Measurements from ENCODE around the gene RUSF1.
"Not testable (repeated sequence)": the region's sequence is repeated elsewhere in the genome, so short reads cannot be mapped to it uniquely, and the experiment has no call there.

The RUSF1 gene

DNA sequence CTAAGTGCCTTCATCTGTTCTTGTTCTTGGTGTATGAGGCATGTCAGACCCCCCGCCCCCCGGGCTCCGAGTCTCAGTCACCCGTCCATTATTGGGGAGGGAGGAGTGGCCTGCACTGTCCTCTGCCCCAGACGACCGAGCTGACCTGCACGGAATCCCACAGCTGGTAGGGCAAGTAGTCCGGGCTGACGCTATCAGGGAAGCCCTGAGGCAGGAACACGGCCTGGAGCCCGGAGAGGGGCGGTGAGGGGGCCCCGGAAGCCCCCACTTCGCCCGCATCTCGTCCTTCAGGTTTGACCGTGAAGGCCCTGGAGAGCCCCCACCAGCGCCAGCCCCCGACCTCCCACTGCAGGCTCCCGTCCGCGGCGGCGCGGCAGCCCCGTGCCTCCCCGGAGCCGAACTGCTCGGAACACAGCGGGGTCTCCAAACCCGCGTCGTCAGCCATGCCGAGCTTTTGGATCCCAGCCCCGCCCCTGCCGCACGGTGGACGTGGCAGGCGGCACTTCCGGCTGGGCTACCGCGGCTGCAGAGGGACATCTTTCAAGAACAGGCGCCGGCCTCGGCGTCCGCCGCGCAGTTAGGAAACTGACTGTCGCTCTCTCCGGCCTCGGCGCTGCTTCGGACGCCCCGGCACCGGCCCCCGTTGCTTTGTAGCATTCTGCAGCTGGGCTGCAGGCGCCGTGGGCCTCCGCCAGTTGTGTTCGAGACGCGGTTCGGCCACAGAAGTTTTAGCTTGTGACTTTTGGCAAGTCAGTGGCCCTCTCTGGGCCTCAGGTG, at the start of gene RUSF1:
RUSF1 (minus strand) TSS at position 463 of the 777 bp plus-strand sequence; CDS start at position 445, 18 bp downstream.
- DNase-seq: peak; percentile 49 to 90

DNA sequence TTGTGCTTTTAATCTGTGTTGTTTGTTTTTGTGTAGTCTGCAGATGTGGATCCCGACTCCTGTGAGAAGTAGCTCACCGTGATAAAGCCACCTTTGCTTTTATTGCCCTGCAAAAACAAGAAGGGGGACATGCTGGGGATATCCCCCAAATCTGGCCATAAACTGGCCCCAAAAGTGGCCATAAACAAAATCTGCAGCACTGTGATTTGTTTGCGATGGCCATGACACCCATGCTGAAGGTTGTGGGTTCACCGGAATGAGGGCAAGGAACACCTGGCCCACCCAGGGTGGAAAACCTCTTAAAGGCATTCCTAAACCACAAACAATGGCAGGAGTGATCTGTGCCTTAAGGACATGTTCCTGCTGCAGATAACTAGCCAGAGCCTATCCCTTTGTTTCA, 34.6 kb upstream of the RUSF1 start:
- no peak for DNase-seq

DNA sequence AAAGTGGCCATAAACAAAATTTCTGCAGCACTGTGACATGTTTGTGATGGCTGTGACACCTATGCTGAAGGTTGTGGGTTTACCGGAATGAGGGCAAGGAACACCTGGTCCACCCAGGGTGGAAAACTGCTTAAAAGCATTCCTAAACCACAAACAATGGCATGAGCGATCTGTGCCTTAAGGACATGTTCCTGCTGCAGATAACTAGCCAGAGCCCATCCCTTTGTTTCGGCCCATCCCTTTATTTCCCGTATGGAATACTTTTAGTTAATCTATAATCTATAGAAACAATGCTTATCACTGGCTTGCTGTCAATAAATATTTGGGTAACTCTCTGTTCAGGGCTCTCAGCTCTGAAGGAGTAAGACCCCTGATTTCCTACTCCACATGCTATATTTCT, 31.6 kb upstream of the RUSF1 start:
- DNase-seq: not testable (repeated sequence)

DNA sequence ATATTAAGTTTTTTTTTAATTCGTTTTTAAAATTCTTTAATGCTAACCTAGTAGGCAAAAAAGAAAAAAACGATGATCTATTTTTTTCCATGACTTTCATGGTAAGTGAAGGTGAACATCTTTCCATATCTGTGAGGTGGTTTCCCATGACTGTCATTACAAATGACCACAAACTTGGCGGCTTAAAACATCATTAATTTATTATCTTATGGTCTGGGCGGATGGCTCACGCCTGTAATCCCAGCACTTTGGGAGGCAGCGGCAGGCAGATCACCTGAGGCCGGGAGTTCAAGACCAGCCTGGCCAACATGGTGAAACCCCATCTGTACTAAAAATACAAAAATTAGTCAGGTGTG, 30.0 kb upstream of the RUSF1 start:
- DNase-seq: not testable (repeated sequence)

DNA sequence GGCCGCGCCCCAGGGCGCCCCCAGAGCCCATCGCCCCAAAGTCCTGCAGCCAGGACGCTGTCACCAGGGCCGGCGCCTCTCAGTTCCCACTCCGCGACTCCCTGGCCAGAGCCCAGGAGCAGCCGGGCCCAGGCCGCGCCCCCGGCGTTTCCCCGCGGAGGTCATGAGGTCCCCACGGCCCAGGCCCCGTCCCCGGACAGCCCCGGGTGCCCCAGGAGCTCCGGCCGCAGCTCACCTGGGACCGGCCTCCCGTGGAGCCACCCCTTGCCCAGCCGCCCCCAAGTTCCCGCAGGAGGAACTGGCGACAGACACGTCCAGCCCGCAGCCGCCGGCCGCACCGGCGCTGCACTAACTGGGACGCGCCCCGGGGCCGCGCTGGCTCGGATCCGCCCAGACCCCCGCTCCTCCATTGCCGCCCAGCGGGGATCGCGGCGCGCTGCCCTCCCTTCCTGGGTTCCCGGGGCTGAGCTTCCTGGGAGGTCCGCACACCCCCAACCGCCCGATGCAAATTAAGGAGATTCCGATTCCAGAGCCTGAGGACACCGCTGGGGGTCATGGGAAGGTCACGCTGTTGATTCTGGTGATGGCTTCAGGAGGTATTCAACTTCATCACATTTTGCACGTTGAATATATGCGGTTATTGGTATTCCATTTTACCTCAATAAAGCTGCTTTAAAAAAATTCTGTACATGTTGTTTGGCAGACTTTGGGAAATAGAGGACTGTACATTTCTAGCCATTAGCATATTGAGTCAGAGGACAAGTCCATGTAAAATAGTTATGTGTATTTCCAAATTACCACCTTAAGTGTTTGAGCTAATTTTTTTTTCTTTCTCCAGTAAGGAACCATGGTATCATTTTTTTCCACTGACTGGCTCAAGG, 29.4 kb upstream of the RUSF1 start:
- peak in 1 of 2 experiments; percentile 39 for DNase-seq

DNA sequence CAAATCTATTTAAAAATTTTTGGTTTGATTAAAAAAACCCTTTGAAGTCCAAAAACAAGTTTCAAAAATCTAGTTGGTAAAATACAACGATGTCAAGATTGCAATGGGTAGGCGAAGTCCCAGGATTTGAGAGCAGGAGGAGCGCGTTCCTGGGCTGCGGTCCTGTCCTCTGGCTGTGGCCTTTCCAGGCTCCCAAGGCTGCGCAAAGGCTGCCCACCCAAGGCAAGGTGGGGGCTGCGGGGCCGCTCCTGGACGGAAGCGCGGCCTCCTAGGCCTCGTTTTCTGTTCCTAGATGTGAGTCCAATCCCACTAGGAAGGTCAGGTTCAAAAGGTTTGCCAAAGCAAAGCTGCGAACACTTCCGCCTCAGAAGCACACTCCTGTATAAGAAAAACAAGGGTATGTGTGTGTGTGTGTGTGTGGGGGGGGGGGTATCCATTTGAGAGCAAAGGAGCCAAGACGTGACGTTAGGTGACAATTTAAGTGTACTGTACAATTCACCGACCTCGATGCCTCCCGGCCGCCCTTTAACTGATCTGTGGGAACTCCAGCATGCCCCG, 28.7 kb upstream of the RUSF1 start:
- DNase-seq: no peak

DNA sequence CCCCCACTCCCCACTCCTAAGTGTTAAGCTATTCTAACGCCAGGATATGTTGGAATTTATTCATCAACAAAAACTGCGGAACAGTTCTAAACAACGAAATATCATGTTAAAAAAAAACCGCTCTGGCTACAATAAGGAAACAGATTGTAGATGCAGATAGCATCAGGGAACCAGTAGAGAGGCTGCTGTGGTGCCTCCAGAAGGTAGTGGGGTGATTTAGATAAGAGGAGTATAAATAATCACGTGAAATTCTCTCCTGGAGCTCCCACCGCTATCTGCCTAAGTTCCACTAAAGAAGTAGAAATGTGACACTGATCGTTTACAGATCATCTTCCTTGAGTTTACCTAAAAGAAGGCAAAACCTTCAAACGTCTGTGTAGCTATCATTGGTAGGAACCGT, 27.5 kb upstream of the RUSF1 start:
- no peak for DNase-seq

DNA sequence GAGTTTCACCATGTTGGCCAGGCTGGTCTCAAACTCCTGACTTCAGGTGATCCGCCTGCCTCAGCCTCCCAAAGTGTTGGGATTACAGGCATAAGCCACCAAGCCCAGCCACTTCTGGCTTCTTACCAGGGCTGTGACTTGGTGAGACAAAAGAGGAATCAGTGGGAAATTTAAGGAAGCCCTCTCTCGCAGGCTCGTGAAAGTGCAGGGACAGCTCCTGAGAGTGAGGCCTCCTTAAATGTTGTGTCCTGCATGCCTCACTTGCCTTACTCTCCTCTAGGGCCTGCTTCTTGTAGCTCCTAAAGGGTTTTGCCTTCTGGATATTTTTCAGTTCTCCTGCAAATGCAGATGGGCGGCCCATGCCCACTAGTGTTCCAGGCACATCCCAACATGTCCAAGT, 24.7 kb upstream of the RUSF1 start:
- no peak for DNase-seq

DNA sequence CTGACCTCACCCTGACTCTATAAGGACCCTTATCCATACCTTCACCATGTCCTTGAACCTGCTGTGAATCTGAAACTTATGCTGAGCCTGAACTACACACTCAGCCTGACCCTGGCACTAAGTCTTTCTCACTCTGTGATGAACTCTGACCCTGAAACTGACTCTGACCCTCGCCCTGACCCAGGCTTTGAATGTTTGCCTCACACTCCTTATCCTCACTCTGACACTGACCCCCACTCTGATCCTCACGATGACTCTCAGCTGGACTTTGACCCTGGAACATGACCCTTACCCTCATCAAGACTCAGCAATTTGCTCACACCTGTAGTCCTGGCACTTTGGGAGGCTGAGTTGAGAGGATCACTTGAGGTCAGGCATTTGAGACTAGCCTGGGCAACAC, 23.9 kb upstream of the RUSF1 start:
- DNase-seq: no peak

DNA sequence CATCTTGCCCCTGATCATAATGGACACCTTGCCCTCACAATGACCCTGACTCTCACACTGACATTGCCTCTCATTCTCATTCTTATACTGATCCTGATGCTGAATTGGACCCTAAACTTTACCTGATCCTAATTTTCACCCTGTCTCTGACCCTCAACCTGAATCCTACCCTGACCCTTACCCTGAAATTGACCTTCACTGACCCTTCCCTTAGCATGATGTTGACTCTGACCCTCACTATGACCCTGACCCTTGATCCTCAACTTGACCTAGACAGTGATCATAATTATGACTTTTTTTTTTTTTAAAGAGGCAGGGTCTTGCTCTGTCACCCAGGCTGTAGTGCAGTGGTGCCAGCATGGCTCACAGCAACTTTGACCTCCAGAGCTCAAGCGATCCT, 22.9 kb upstream of the RUSF1 start:
- DNase-seq: no peak

DNA sequence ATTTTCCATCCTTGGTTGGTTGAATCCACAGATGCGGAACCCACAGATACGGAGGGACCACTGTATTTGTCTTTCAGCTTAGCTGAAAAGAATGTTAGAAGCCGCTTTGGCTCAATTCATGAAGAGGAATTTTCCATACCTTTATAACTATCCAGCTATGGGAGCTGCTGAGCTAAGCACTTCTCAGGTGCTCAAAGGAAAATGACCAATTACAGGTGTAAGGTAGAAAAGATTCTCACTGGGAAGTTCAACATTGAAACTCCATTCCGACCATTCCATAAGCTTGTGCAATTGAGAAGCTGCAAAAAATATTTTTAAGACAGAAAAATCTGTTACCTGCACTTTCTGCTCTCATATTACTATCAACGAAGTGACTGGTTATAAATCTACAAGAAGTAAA, 22.2 kb upstream of the RUSF1 start:
- no peak for DNase-seq

DNA sequence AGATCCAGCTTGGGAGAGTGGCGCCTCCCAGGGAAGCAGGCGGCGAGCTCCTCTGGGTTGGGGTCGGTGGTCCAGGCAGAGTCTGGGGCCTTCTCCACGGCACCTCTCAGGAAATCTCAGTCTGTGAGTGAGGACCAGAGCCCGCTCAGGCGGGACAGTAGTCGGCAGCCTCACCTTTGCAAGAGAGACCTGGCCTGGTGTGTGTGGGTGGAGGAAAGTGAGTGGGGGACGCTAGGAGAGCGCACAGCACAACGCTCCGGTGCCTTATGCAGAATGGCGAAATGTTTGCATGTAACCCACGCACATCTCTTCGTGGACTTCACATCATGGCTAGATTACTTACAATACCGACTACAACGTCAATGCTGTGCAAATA, 21.7 kb upstream of the RUSF1 start:
- DNase-seq: no peak

DNA sequence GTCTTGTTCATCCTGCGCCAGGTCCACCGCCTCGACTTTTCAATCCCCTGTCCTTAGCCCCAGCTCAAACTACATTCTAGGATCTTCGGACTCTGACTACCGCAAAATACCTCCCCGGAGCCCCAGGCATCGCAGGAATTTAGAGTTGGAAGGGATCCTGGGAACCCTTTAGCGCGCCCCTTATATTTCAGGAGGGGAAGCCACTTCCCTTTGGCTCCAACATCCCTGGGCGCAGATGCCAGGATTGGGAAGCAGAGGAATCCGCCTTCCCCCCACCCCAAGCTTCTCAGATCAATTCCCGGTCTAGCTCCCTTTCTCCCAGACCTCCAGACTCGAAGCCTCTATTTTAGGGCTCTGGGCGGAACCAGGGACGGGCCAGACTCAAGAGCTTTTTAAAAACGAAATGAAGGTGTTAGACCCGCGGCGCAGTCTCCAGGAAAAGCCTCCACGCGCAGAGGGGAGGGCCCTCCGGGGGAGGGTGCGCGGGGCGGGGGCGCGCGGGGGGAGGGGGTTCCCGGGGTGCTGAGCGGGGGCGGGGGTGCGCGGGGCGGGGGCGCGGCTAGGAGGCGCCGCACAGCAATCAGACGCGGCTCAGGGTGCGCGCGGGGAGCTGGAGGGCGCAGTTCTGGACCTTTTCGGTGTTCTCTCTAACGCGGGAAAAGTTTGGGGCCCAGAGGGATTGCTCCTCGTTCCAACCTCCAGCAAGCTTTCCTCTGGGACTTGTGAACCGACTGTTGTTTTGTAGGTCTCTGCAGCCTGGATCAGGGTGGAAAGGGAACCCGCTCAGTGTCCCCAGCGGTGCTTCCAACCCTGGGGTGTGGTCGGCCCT, 21.1 kb upstream of the RUSF1 start:
- no peak for DNase-seq

DNA sequence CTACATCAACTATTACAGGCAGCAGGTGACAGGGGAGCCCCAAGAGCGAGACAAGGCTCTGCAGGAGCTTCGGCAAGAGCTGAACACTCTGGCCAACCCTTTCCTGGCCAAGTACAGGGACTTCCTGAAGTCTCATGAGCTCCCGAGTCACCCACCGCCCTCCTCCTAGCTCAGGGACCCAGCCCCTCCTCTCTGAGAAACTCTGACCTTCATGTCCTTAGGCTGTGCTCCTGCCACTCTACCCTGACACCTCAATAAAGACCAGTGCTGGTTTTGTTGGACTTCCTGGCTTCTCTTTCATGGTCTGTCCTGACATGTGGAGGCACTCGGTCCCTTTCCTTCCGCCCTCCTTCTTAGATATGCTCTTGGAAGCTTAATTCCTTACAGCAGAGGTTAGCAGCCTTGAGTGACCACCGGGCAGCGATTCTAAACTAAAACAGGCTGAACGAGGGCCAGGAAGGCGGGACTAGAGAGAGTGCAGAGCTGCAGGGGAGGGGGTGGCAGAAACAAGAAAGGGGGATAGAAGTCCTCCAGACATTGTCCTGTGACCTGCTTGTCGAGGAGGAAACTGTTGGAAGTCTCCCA, 20.4 kb upstream of the RUSF1 start:
- DNase-seq: no peak

DNA sequence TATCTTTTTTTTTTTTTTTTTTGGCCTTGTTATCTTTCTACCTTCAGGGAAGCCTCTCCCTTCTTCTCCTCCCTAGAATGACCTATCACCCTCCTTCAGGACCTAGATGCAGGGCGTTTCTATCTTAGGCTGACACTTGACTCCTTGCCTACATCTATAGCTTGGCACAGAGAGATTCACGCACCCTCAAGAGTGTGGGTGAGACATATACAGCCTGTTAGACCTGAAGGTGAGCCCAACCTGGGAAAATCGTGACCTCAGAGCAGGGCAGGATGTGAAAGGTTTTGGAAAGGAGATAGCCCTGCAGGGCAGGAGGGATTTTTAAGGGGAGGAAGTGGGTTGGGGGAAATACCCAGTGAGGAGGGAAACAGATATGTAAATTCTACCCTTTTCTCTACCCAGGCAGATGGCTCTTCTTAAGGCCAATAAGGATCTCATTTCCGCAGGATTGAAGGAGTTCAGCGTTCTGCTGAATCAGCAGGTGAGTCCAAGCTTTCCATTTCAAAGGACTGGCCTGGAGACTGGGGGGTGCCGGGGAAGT, 19.6 kb upstream of the RUSF1 start, which contains the start of gene AHSP:
AHSP (plus strand) TSS at position 167 of the 541 bp plus-strand sequence; CDS start at position 407, 240 bp downstream.
- DNase-seq: no peak

DNA sequence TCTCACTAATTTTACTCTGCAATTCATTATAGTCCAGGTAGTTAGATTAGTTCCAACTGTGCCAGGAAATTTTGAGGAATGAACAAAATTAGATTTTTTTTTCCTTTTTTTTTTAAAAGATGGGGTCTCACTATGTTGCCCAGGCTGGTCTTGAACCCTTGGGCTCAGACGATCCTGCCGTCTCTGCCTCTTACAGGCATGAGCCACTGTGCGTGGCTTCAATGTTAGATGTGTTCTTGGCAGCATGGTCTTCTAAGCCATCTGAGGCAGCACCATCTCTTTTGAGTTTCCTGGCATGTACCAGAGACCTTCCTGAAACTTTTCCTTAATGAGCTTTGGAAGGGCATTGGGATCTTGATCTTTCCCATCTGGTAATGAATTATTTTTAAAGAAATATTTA, 16.9 kb upstream of the RUSF1 start:
- no peak for DNase-seq

DNA sequence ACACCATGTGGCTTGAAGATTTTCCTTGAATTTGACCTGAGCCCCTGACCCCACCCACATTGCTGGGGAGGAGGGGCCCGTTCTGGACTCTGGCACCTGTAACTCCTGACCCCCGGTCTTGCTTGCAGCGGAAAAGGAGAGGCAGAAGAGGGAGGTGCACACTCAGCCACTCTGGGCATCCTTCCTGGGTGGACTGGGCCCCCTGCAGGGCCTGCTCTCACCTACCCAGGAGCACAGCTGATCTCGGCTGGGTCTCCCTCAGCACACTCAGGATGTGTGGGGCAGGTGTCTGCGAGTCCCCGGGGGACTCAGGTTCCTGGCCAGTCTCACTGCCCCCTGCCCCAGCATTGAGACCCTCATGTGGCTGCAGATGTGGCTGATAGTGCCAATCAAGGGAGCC, 15.6 kb upstream of the RUSF1 start:
- not testable (repeated sequence) for DNase-seq

DNA sequence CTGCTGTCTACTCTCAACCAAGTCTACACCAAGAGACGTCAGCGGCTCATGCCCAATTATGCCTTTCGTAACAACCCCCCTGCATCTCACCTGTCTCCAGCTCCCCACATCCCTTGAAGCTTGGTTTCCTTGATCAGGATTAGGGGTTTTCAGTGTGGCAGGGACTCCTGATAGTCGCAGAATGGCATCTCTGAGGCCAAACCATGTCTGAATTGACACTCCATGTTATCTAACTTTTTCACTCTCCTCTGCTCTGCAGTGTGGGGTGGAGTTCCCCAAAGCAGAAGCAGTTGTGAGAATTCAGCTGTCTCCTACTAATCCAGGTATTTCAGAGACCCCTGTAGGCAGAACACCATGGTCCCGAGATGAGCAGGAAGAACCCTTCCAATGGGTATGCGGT, 13.9 kb upstream of the RUSF1 start:
- no peak for DNase-seq

DNA sequence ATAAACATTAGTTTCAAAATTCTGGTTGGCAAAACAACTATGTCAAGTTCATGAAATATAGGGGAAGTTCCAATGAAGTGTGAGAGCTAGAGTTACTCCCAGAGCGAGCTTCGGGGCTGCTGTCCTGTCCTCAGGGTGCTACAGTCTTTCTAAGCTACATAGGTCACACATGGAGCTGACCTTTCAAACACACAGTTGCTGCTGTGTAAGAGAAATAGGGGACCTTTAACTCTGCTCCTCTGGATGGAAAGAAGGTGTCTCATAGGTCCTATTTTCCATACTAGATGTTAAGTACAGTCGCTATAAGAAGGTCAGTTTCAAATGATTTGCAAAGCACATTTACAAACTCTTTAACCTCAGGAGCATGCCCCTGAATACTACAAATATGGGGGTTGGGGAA, 13.2 kb upstream of the RUSF1 start:
- DNase-seq: no peak

DNA sequence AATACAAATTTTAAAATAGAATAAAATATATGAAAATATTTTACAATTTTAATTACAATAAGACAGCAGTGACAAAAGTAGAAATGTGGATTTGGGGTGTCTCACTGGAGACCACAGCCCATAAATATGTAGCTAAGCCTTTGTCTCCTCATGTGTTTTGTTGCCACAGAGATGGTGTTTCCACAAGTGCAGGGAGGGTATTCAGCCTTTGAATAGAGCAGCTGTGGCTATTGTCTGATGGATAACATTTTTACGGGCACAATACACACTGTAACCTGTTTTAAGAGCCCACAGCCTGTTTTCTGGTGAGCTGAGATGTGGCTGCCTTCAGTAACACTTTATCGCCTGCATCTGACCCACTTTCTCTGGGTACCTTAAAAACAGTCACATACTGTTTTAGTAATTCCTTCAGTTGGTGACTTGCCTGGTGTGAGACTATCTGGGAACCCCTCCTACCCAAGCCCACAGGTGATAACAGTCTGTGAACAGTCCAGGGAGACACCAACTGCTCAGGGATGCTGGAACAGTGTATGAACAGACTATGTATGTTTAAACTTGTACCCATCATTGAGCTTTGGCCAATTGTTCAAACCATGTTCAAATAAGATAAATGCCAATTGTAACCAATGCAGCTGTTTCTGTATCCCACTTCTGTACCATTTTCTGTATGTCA, 11.7 kb upstream of the RUSF1 start:
- DNase-seq: no peak

DNA sequence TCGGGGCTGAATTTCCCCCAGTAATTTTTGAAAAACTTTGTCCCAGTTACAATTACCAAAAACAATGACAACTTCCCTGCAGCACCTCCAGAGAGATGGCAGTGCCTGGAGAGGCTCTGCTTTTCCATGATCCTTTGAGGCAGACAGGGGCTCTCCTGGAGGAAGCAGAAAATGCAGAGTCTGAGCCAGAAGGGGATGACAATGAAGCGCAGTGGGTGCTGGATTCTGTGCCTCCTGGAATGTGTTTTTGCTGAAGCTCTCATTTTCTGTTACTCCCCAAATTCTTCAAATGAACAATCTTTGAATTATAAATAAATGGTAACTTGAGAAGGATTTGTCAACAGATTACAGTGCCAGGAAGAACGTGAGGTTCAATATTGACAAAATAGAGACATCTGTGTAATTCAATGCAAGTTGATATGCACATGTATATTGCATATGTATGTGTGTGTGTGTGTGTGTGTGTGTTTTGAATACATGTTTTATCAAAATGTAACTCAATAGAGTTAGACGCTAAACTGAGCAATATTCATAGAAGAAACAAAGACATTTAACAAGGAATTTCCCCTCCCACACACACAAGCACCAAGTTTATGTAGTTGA, 9.7 kb upstream of the RUSF1 start:
- DNase-seq: no peak
